Adrenal gland (tissue), 5 donors: ENCODE measurements around the gene KCNC2.

Experiments
- POLR2A ChIP-seq, 2 donors: fragments of 450-650 bp; IDR thresholded peaks; one replicate each; pipeline ENCODE4 v1.6.1; 2017; ENCODE audit warnings: antibody characterized with exemption in 2 of 2, mild to moderate bottlenecking in 2 of 2, moderate library complexity in 1 of 2
- TF ChIP-seq, protein P1 (sequence below), 6 experiments: fragments of 450-650 bp in 4 of 6; fragments of 200-600 bp in 2 of 6; sonication (generic) in 1 of 6; IDR thresholded peaks; 1 replicate in 5 of 6; 2 replicates in 1 of 6; pipeline versions ENCODE4 v1.5.1 to v1.8.0; 2016 to 2021; ENCODE audit warnings: antibody characterized with exemption in 6 of 6, mild to moderate bottlenecking in 2 of 6, moderate library complexity in 1 of 6
- donor health status: DM: no; HTN: no; CAD: no.

DNA sequence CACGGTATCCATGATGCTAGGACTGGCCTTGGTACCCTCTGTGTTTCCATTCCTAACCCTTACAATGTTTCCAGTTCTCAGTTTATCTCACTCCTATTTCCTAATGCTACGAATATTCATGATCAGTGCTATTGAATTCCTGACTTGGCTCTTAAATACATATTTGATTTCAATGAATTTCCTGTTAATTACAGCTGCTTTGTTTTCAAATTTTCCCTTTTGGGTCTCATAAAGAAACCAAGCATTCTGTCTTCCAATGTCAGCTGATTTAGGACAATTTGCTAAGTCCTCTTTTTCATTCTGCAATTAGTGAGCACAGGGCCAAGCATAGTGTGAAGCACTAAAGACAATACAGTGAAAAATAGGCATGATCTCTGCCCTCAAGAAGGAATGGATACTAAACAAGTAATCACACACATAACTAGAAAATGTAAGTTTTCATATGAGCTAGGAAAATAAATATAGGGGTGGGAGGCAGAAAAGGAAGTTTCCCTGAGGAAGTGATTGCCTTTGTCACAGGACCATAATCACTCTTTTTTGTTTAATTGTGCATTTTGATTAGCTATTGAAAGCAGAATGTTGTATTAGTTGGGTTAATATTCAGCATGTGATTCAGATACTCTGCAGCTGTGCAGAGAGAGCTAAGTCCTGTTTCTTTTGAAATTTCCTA, 88.5 kb downstream of the KCNC2 start:
- TF ChIP-seq, protein P1, sequence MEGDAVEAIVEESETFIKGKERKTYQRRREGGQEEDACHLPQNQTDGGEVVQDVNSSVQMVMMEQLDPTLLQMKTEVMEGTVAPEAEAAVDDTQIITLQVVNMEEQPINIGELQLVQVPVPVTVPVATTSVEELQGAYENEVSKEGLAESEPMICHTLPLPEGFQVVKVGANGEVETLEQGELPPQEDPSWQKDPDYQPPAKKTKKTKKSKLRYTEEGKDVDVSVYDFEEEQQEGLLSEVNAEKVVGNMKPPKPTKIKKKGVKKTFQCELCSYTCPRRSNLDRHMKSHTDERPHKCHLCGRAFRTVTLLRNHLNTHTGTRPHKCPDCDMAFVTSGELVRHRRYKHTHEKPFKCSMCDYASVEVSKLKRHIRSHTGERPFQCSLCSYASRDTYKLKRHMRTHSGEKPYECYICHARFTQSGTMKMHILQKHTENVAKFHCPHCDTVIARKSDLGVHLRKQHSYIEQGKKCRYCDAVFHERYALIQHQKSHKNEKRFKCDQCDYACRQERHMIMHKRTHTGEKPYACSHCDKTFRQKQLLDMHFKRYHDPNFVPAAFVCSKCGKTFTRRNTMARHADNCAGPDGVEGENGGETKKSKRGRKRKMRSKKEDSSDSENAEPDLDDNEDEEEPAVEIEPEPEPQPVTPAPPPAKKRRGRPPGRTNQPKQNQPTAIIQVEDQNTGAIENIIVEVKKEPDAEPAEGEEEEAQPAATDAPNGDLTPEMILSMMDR (IDR thresholded peaks at IDR 0.05), result no peak
- no peak for TF ChIP-seq POLR2A (IDR thresholded peaks at IDR 0.05)
